GM23338 (cell line): ENCODE data around the gene USP2.

Source experiments
- EZH2 ChIP-seq: fragments of 200-600 bp; sonication (generic); IDR thresholded peaks from one replicate; pipeline ENCODE4 v1.8.0; 2017; ENCODE audit warnings: antibody characterized with exemption, mild to moderate bottlenecking, low read depth; ENCODE audit not compliant: unreplicated experiment
- EZH2phosphoT487 ChIP-seq: fragments of 200-600 bp; sonication (generic); IDR thresholded peaks from one replicate; pipeline ENCODE4 v1.8.1; 2018; ENCODE audit warnings: antibody characterized with exemption; ENCODE audit not compliant: unreplicated experiment
- JUNB ChIP-seq: IDR thresholded peaks from one replicate; pipeline ENCODE4 v1.6.1; 2016; ENCODE audit warnings: antibody characterized with exemption; ENCODE audit not compliant: unreplicated experiment
- POLR2AphosphoS5 ChIP-seq: IDR thresholded peaks from 2 replicates; pipeline ENCODE4 v1.6.1; 2016; ENCODE audit warnings: antibody characterized with exemption, low read depth
- TF ChIP-seq, protein P1 (sequence below), 2 experiments: fragments of 200-600 bp in 1 of 2; sonication (generic) in 1 of 2; conservative IDR thresholded peaks; 2 replicates each; pipeline versions ENCODE4 v1.5.1 to v1.6.1; 2016 to 2017; ENCODE audit warnings: antibody characterized with exemption in 2 of 2, low read depth in 2 of 2, mild to moderate bottlenecking in 2 of 2, moderate library complexity in 1 of 2
- TF ChIP-seq, protein P2 (sequence below): IDR thresholded peaks from one replicate; pipeline ENCODE4 v1.6.1; 2018; ENCODE audit warnings: antibody characterized with exemption; ENCODE audit not compliant: unreplicated experiment

DNA sequence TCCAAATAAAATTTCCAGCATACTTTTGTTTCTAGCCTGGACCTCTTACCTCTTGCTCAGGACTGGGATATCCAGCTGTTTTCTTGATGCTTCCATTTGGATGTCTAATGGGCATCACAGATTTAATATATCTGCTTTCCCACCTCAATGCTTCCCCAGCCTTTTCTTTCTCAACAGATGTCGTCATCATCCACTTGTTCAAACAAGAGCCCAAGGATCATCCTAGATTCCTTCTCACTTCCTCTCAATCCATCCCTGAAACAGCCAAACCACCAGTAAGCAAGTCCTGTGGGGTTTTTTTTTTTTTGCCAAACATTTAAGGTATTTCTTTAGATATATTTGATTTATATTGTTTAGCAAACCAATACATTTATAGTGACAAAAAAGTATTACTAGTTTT, 29.0 kb upstream of the USP2 start:
- TF ChIP-seq, protein P1, sequence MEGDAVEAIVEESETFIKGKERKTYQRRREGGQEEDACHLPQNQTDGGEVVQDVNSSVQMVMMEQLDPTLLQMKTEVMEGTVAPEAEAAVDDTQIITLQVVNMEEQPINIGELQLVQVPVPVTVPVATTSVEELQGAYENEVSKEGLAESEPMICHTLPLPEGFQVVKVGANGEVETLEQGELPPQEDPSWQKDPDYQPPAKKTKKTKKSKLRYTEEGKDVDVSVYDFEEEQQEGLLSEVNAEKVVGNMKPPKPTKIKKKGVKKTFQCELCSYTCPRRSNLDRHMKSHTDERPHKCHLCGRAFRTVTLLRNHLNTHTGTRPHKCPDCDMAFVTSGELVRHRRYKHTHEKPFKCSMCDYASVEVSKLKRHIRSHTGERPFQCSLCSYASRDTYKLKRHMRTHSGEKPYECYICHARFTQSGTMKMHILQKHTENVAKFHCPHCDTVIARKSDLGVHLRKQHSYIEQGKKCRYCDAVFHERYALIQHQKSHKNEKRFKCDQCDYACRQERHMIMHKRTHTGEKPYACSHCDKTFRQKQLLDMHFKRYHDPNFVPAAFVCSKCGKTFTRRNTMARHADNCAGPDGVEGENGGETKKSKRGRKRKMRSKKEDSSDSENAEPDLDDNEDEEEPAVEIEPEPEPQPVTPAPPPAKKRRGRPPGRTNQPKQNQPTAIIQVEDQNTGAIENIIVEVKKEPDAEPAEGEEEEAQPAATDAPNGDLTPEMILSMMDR (conservative IDR thresholded peaks at IDR 0.05; ENCODE audit: low read depth in 2 of 2): no peak
- TF ChIP-seq JUNB: no peak
- TF ChIP-seq EZH2phosphoT487: no peak
- no peak for TF ChIP-seq EZH2
- TF ChIP-seq POLR2AphosphoS5: no peak
- TF ChIP-seq, protein P2, sequence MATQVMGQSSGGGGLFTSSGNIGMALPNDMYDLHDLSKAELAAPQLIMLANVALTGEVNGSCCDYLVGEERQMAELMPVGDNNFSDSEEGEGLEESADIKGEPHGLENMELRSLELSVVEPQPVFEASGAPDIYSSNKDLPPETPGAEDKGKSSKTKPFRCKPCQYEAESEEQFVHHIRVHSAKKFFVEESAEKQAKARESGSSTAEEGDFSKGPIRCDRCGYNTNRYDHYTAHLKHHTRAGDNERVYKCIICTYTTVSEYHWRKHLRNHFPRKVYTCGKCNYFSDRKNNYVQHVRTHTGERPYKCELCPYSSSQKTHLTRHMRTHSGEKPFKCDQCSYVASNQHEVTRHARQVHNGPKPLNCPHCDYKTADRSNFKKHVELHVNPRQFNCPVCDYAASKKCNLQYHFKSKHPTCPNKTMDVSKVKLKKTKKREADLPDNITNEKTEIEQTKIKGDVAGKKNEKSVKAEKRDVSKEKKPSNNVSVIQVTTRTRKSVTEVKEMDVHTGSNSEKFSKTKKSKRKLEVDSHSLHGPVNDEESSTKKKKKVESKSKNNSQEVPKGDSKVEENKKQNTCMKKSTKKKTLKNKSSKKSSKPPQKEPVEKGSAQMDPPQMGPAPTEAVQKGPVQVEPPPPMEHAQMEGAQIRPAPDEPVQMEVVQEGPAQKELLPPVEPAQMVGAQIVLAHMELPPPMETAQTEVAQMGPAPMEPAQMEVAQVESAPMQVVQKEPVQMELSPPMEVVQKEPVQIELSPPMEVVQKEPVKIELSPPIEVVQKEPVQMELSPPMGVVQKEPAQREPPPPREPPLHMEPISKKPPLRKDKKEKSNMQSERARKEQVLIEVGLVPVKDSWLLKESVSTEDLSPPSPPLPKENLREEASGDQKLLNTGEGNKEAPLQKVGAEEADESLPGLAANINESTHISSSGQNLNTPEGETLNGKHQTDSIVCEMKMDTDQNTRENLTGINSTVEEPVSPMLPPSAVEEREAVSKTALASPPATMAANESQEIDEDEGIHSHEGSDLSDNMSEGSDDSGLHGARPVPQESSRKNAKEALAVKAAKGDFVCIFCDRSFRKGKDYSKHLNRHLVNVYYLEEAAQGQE: no peak
